Activated CD8-positive, alpha-beta memory T cell treated with anti-CD3 and anti-CD28 coated beads for 24 hours (primary cell): Measurements from ENCODE around the gene ELK3.

Source experiments
- DNase-seq: peaks from one replicate; pipeline ENCODE4 v3.0.0-alpha.2; 2020

ELK3 gene

DNA sequence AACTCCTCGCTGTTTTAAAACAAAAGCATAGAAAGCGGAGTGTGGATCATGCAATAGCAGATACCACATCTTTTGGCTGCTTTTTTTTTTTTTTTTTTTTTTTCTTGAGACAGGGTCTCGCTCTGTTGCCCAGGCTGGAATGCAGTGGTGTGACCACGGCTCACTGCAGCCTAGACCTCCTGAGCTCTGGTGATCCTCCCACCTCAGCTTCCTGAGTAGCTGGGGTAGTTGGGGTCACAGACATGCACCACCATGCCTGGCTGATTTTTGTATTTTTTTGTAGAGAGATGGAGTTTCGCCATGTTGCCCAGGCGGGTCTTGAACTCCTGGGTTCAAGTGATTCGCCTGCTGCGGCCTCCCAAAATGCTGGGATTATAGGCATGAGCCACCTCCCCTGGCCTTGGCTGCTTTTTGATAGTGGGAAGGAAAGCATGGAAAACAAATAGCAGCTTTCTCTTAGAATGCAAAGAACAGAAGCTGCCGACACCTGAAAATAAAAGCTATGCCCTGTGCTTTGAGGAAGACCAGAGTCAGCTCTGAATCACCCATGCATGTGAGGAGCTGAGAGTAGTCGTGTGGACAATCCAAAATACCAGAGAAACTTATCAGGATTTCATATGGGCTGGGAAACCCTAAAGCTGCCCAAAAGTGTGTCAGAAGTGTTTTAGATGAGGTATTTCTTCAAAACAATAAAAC is 3.6 kb upstream of the ELK3 start:
- peak; percentile 26 for DNase-seq

DNA sequence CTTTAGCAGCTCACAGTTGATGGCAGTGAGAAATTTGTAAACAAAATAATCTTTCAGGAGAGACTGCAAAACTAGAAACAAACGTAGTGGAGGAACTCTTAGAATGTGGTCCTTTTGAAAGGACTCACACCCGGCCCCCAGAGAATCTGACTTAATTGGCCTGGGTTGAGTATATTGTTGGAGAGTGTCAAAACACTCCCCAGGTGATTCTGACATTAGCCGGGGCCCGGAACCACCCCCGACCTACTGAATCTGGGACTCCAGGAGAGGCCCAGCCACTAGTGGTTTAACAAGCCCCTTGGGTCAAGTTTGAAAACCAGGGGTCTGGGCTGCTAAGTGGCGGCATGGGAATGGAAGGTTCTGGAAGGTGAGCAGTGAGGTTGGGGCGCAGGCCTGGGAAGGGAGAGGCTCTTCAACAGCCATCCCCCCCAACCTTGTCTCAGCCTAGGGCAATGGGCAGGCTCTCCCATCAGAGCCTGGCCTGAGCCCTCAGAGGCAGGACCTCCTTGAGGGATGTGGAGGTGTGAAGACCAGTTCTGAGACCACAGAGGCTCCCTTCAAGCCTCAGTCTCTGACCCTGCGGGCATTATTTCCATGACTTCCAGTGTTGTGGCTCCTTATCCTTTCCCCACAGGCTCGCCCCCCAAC is 1.1 kb upstream of the ELK3 start:
- DNase-seq: no peak

DNA sequence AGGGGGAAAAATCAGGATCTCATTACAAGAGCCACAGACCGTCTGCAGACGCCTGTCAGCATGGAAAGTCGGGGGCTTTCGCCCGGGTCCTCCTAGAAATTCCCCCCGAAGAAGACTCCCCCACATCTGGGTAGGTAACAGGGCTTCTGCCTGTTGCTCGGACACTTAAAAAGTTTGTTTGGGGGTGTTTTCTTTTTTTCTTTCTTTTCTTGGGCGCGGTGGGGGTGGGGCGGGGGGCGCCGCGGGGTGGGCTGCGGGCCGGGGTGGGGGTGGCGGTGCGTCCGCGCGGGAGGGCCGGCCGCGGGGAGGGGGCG is 358 bp downstream of the ELK3 start:
- DNase-seq: no peak

DNA sequence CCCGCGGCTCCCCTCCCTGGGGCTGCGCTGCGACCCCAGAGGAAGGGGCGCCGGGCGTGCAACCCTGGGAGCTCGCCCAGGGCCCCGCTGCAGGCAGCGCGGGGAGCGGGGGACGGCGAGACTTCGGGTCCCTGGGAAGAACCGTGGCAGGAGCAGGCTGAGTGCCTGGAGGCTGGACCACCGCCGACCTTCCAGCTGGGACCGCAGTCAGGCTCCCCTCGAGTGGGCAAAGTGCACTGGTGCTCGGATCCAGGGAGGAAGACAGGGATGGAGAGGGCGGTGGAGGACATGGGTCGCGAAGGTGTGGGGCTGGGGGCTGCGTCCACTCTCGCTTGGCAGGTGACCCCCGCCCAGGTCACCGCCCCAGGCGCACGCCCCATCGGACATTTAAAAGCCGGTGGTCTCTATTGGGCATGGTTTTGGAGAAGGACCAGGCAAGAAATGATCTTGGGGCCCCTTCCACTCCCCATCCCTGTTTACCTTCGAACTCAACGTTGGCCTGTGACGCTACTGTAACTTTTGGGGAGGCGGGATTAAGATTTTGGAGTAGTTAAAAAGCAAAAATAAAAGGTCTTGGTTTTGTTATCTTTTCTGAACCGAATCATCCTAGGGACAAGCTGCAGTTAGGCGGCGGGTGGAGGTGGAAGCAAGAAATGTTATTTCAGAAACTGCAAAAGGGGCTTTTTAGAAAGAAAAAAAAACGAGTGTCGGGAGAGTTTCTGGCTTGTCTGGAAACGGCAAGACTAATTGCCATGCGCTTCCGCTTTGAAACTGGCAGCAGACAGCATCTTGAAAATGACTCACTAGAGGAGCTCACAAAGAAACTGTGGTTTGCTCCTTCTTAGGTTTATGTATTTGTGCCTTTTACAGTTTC is 1.0 kb downstream of the ELK3 start:
- peak; percentile 78 for DNase-seq

GRCh38 chr12:96195845-96196451 is 1.8 kb downstream of the ELK3 start:
- peak; percentile 84 for DNase-seq

GRCh38 chr12:96196781-96197180 is 2.6 kb downstream of the ELK3 start:
- DNase-seq: no peak

- DNase-seq: no peak
Observed at GRCh38 chr12:96197503-96198272, 3.5 kb downstream of the ELK3 start.

- DNase-seq: no peak
Observed at GRCh38 chr12:96198965-96199364, 4.8 kb downstream of the ELK3 start.

- no peak for DNase-seq
Observed at GRCh38 chr12:96199464-96199863, 5.3 kb downstream of the ELK3 start.

DNA sequence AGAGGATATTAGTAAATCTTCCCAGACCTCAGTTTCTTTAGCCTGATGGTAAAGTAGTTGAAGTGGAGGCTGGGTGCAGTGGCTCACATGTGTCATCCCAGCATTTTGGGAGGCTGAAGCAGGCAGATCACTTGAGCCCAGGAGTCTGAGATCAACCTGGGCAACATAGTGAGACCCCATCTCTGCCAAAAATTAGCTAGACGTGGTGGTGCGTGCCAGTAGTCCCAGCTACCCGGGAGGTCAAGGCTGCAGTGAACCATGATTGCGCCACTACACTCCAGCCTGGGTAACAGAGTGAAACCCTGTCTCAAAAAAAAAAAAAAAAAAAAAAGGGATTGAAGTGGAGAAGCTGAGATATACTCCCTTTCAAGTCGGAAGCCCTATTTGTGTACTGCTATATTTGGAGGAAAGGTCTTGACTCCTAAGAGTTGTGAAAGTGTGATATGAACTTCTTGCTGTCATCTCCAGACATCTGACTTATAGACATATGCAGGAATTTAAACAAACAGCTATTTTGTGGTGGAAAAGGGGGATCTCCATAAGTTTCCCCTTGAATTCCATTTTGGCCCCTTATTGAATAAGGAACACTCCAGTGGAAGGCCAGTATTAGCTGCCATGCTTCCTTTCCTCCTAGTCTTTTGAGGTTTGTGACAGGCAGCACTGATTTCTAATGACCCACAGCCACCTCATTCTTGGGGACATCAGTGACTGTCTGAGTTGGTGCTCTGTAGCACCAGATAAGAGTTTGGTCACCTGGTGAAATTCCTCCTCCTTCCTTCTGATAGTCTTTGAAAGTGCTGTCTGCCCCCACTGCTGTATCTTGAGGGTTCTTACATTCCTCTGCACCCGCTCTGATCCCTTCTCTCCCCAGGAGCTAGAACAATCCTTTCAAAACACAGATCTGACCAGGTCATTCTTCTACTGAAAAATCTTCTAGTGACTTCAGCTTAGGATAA is 7.4 kb downstream of the ELK3 start:
- DNase-seq: no peak

DNA sequence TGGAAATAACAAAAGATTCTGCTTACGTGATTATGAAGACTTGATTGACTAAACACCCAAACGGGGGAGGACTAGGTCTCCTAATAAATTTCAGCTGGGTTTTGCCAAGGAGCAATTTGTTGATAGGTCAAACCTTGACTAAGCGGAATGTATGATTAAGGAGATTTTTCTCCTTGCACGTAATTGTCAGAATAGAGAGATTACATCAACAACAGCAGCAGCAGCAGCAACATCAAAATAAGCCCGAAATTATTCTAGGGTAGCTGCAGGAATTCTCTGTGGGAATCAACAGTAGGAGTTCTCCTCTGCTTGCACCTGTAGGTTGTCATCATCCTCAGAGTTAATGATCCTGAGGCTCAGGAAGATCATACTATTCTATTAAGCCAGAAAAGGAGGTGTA is 10.2 kb downstream of the ELK3 start:
- no peak for DNase-seq

DNA sequence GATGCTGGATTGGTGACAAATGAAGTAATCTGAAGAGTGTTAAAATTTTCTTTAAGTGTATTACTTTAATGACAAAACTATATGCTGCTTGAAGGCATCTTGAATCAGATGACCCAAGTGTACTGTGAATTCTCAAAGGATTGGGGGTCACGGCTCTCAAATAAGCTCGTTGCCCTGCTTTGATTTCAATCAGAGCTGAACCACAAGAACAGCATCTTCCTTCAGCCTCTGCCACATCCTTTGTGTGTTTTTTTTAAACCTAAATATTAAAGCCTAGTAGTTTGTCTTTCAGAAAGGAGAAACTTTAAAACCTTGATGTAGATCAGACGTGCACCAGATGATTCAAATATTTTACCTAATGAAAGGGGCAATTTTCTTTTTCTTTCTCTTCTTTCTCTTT is 11.7 kb downstream of the ELK3 start:
- no peak for DNase-seq

DNA sequence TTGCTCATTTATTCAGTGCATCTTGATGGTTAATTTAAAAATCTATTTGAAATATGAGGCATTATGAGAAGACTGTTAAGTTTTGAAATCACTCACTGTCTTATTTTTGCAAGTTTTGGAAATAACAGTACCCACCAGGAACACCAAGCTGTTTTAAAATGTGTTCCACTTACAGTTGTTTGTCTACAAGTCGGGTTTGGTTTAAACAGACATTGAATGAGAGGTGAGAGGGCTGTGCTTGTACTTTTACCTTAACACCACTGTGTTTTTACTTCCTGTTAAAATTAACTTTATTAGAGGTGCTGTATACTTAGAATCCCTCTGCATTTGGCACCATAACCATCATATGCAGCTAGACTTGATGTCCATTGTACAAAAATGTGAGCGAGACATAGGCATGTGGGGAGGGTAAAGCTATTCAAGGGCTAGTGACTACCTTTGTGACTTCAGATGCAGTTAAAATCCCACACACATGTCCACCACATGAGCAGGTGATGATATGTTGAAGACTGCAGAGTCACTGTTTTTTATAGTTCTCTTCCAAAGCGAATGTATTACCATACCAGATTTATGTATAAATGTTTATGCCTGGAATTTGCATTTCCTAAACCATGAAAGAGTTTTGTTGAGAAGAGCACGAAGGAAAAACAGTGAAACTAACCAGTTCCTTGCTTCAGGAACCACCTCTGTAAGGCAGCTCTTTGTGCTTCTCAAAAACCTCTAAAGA is 12.9 kb downstream of the ELK3 start:
- no peak for DNase-seq

DNA sequence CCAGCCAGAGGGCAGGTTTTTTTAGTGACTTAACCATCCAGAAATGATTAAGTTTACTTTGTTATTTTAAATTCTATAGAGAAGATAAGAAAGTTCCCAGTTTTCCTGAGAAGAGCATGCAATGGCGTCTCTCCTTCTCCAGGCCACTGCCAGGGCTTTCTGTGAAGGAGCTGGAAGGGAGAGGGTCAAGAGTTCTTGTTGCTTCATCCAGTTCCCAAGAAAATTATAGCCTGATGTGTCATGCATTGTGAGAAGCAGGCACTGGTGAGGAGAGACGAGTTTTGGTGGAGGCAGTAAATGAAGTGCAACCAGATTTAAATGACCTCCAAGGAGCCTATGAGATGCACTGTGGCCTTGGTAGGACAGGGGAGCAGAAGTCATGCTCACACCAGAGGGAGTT is 14.2 kb downstream of the ELK3 start:
- DNase-seq: no peak

GRCh38 chr12:96208801-96209549 is 14.8 kb downstream of the ELK3 start:
- DNase-seq: no peak

GRCh38 chr12:96210376-96211055 is 16.3 kb downstream of the ELK3 start:
- peak; percentile 71 for DNase-seq

DNA sequence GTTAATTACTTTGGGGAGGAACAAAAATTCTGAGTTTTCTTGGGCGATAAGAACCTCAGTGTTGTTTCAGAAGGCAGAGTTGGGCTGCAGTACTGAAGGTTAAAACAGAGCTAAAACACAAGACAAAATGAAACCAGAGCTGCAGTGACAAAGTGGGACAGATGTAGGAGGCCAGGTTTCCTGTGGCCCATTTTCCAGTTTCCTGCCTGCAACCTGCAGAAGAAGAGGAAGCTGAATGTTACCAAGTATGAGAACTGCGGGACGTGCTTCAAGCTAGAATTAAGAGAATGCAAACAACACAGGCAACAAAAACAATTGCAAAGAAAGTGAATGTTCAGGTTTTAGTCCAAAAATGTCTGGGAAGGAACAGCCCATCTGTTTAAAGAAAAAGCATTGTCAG is 17.8 kb downstream of the ELK3 start:
- DNase-seq: no peak

DNA sequence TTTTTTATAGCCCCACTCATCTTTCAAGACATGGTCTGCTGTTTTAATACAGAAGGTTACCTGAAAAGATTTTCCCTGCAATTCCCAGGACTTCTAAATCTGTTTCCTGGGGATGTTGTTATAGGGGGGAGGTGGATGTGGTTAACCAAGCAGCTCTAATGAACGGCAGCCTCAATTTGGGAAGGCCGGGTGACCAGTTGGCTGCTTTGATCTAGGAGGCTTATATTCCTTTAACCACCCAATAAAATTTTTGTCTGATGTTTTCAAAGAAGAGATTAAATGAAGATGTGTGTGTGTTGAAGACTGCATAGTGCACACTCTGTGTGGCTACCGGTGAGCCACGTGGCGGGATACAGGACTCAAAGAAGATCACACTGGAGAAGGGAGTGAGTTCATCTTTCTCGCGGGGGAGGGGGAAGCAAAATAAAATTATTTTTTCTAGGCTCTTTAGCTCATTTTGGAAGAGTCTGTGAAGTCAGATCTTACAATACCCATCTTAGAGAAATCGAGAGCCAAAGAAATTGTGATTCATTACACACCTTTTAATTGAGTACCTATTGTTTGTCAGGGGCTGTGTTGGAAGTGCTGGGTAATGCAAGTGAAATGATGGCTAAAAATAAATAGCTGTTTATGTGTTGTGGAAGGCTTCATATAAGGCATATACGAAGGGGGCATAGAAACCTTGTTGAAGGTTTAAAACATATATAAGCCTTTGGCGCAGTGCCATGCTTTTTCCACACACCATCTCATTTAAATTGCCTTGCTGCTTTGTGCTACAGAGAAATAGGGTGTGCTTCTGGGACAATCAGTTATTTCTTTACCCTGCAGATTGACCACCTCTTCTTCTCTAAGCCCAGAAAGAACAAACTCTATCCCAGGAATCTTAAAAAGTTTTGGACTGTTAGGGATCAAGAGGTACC is 18.5 kb downstream of the ELK3 start:
- no peak for DNase-seq
